Purkinje cell (primary cell): ENCODE measurements around the gene TTC17. TPM values are rescaled to one million over a fixed set of nuclear protein-coding genes. Genes with fewer than 3 reads are reported as not detected.

ENCODE experiments used
- polyA plus RNA-seq: library from polyadenylated mRNA; unstranded; fragments of >200 nt; fragmentation: Nextera tagmentation; gene quantifications from 2 replicates; pipeline ENCODE4 v1.2.1, GENCODE V29; 2014

TTC17 gene
- 32.3 and 35.0 TPM in 2 replicates for polyA plus RNA-seq

GRCh38 chr11:43358801-43359421 is at the start of gene TTC17:
TTC17 (plus strand) TSS chr11:43358920; CDS start chr11:43358955, 35 bp downstream.

GRCh38 chr11:43311791-43312607 is 46.7 kb upstream of the TTC17 start, which contains the start of gene API5:
API5 (plus strand) TSS chr11:43311996; CDS start chr11:43312128, 132 bp downstream.

Other genes starting within 250 kb of the TTC17 start
- 63.8 and 80.4 TPM in 2 replicates for gene API5, start 46.9 kb upstream of the TTC17 start, polyA plus RNA-seq